Measurements from ENCODE around the gene LTV1. TPM values are rescaled to one million over a fixed set of nuclear protein-coding genes. Genes with fewer than 3 reads are reported as not detected.

Gene LTV1
- total and polyA plus RNA-seq, 2 donors from 2014 or later, result 15.0 to 17.8 TPM

GRCh38 chr6:143807103-143807772 is 35.9 kb upstream of the LTV1 start:
- Histone ChIP-seq H3K9ac (ENCODE audit: low read length in 3 of 3) (no peak overlapping the region), H3K4me1 (ENCODE audit: control insufficient read depth in 2 of 3, insufficient read depth in 2 of 3, low read depth in 1 of 3, low read length in 3 of 3) (no peaks in the 10 kb centered on the region), H3K9me3 (ENCODE audit: control insufficient read depth in 2 of 3, insufficient read depth in 1 of 3, low read length in 3 of 3) (no peaks in the 10 kb centered on the region), H3K4me3 (ENCODE audit: low read length in 3 of 3) (no peak overlapping the region), H3K36me3 (ENCODE audit: control insufficient read depth in 2 of 3, insufficient read depth in 3 of 3, low read length in 3 of 3) (peaks cover 0 to 4% (median 3%) of the 10 kb centered on the region in 3 donors), H3K27me3 (ENCODE audit: control insufficient read depth, insufficient read depth, low read length) (no peaks in the 10 kb centered on the region), H3K27ac (ENCODE audit: low read depth in 2 of 2, low read length in 2 of 2) (no peak overlapping the region)
- intact Hi-C loops (cut with DNase I), result no loop called here
- no peak for FAIRE-seq
- TF ChIP-seq CTCF (IDR thresholded peaks at IDR 0.05; ENCODE audit: borderline replicate concordance, extremely low read depth, insufficient read depth), result no peak
- DNase-seq, result no peak

DNA sequence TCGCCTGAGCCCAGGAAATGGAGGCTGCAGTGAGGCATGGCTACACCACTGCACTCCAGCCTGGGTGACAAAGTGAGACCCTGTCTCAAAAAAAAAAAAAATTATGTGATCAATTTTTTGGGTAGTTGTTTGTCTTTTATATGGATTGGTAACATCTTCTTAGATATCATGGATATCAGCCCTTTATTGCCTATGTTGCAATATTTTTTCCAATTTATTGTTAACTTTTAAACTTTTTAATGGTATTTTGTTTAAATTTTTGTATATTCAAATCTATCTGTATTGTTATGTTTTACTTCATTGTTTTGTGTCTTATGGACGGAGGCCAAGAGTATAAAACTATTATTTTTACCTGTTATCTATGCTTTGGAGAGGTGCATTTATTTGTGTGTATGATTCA is 32.4 kb upstream of the LTV1 start:
- DNase-seq (no peak), FAIRE-seq (no peak)
- Histone ChIP-seq H3K9me3 (ENCODE audit: control insufficient read depth in 2 of 3, insufficient read depth in 1 of 3, low read length in 3 of 3) (no peaks in the 10 kb centered on the region), H3K4me3 (ENCODE audit: low read length in 3 of 3) (no peak overlapping the region), H3K27me3 (ENCODE audit: control insufficient read depth, insufficient read depth, low read length) (no peaks in the 10 kb centered on the region), H3K9ac (ENCODE audit: low read length in 3 of 3) (no peak overlapping the region), H3K36me3 (ENCODE audit: control insufficient read depth in 2 of 3, insufficient read depth in 3 of 3, low read length in 3 of 3) (peaks cover 0 to 4% (median 3%) of the 10 kb centered on the region in 3 donors), H3K4me1 (ENCODE audit: control insufficient read depth in 2 of 3, insufficient read depth in 2 of 3, low read depth in 1 of 3, low read length in 3 of 3) (no peaks in the 10 kb centered on the region), H3K27ac (ENCODE audit: low read depth in 2 of 2, low read length in 2 of 2) (no peak overlapping the region)
- no peak for TF ChIP-seq CTCF (IDR thresholded peaks at IDR 0.05; ENCODE audit: borderline replicate concordance, extremely low read depth, insufficient read depth)
- intact Hi-C loops (cut with DNase I), result no loop called here

- no peak overlapping the region for H3K4me3 ChIP-seq (ENCODE audit: low read length in 3 of 3)
- H3K9ac ChIP-seq (ENCODE audit: low read length in 3 of 3), result no peak overlapping the region
- no peaks in the 10 kb centered on the region for H3K9me3 ChIP-seq (ENCODE audit: control insufficient read depth in 2 of 3, insufficient read depth in 1 of 3, low read length in 3 of 3)
- FAIRE-seq (no peak), DNase-seq (peak in 1 of 5 donors; percentile 4)
- no peaks in the 10 kb centered on the region for H3K4me1 ChIP-seq (ENCODE audit: control insufficient read depth in 2 of 3, insufficient read depth in 2 of 3, low read depth in 1 of 3, low read length in 3 of 3)
- H3K27ac ChIP-seq (ENCODE audit: low read depth in 2 of 2, low read length in 2 of 2), result no peak overlapping the region
- no peak for TF ChIP-seq CTCF (IDR thresholded peaks at IDR 0.05; ENCODE audit: borderline replicate concordance, extremely low read depth, insufficient read depth)
- no peaks in the 10 kb centered on the region for H3K27me3 ChIP-seq (ENCODE audit: control insufficient read depth, insufficient read depth, low read length)
- intact Hi-C loops (cut with DNase I), result no loop called here
- H3K36me3 ChIP-seq (ENCODE audit: control insufficient read depth in 2 of 3, insufficient read depth in 3 of 3, low read length in 3 of 3), result peaks cover 0 to 4% (median 3%) of the 10 kb centered on the region in 3 donors
These were observed 31.5 kb upstream of the LTV1 start for GRCh38 chr6:143811501-143812157.

Measured in kidney (tissue), 14 donors.